Neuron (in vitro differentiated cells): ENCODE data around the gene SGPP2.
"Not testable (repeated sequence)": the region's sequence is repeated elsewhere in the genome, so short reads cannot be mapped to it uniquely, and the experiment has no call there.

Experiments used
- H2AFZ ChIP-seq: one replicate; pipeline ENCODE4 v1.6.1; 2013; ENCODE audit warnings: low read depth, mild to moderate bottlenecking, inconsistent platforms, low read length, moderate library complexity
- H3K27me3 ChIP-seq: one replicate; pipeline ENCODE4 v1.6.1; 2013; ENCODE audit warnings: low read length; ENCODE audit not compliant: insufficient read depth
- H3K36me3 ChIP-seq: one replicate; pipeline ENCODE4 v1.6.1; 2013; ENCODE audit warnings: low read length; ENCODE audit not compliant: insufficient read depth
- H3K4me1 ChIP-seq: one replicate; pipeline ENCODE4 v1.6.1; 2013; ENCODE audit warnings: low read length; ENCODE audit not compliant: insufficient read depth
- H3K4me3 ChIP-seq: 2 replicates; pipeline ENCODE4 v1.5.1; 2013; ENCODE audit warnings: mild to moderate bottlenecking, low read length, moderate library complexity
- H3K9me3 ChIP-seq: one replicate; pipeline ENCODE4 v1.6.1; 2013; ENCODE audit warnings: low read length

SGPP2 gene

GRCh38 chr2:222568865-222569264, 144.5 kb downstream of the SGPP2 start:
- Histone ChIP-seq H3K36me3 (peaks cover 41% of the 10 kb centered on the region), H3K4me3 (no peak overlapping the region), H3K4me1 (peaks cover 4% of the 10 kb centered on the region), H2AFZ (no peak overlapping the region), H3K27me3 (no peaks in the 10 kb centered on the region), H3K9me3 (no peaks in the 10 kb centered on the region)

DNA sequence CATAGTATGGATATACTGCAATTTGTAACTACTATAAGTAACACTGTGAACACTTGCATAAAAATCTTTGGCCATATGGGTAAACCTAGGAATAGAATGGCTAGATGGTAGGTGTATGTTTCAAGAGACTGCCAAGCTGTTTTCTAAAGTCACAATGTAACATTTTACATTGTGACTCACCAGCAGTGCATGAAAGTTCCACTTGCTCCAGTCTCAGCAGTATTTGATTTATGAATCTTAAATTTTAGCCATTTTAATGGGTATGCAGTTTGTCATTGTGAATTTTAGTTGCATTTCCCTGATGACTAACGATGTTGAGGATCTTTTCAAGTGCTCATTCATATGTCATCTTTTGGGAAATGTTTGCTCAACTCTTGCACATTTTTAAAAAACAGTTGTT, 145.5 kb downstream of the SGPP2 start:
- Histone ChIP-seq H3K4me1 (peaks cover 4% of the 10 kb centered on the region), H3K4me3 (no peak overlapping the region), H3K36me3 (peaks cover 41% of the 10 kb centered on the region), H3K9me3 (no peaks in the 10 kb centered on the region), H3K27me3 (no peaks in the 10 kb centered on the region), H2AFZ (no peak overlapping the region)

GRCh38 chr2:222572264-222572721, 147.9 kb downstream of the SGPP2 start:
- H3K27me3 ChIP-seq, result no peaks in the 10 kb centered on the region
- no peak overlapping the region for H3K4me3 ChIP-seq
- H3K36me3 ChIP-seq, result peaks cover 25% of the 10 kb centered on the region
- no peak overlapping the region for H2AFZ ChIP-seq
- peaks cover 4% of the 10 kb centered on the region for H3K4me1 ChIP-seq
- H3K9me3 ChIP-seq, result no peaks in the 10 kb centered on the region

- no peaks in the 10 kb centered on the region for H3K27me3 ChIP-seq
- H3K4me3 ChIP-seq, result no peak overlapping the region
- H3K4me1 ChIP-seq, result peaks cover 4% of the 10 kb centered on the region
- H3K9me3 ChIP-seq, result no peaks in the 10 kb centered on the region
- H2AFZ ChIP-seq, result no peak overlapping the region
- peaks cover 22% of the 10 kb centered on the region for H3K36me3 ChIP-seq
Observed at GRCh38 chr2:222572751-222573174, 148.4 kb downstream of the SGPP2 start.

DNA sequence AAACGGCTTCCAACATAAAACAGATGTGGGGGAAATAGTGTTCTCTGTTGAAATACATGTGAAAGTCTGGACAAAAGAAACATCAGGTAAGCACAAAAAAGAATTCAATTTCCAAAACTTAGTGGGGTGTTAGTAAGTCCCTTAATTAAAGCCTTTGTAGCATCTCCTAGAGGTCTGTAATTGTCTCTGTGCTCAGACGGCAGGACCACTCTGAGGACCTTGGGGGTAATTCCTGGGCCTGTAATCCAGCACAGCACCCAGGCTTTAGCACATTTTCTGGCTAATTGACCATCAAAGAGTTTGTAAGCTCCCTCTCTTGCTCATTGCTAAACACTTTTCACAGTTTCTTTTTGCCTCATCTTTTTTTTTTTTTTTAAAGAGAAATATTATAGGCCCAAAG, 151.3 kb downstream of the SGPP2 start:
- Histone ChIP-seq H3K4me1 (peaks cover 4% of the 10 kb centered on the region), H2AFZ (no peak overlapping the region), H3K27me3 (no peaks in the 10 kb centered on the region), H3K36me3 (peaks cover 9% of the 10 kb centered on the region), H3K4me3 (no peak overlapping the region), H3K9me3 (no peaks in the 10 kb centered on the region)

GRCh38 chr2:222576171-222577081, 152.1 kb downstream of the SGPP2 start:
- no peaks in the 10 kb centered on the region for H3K9me3 ChIP-seq
- no peak overlapping the region for H3K4me3 ChIP-seq
- H3K36me3 ChIP-seq, result peaks cover 5% of the 10 kb centered on the region
- peaks cover 4% of the 10 kb centered on the region for H3K4me1 ChIP-seq
- no peak overlapping the region for H2AFZ ChIP-seq
- no peaks in the 10 kb centered on the region for H3K27me3 ChIP-seq

- H2AFZ ChIP-seq, result no peak overlapping the region
- H3K36me3 ChIP-seq, result peaks cover 4% of the 10 kb centered on the region
- no peak overlapping the region for H3K4me3 ChIP-seq
- H3K27me3 ChIP-seq, result no peaks in the 10 kb centered on the region
- peaks cover 4% of the 10 kb centered on the region for H3K4me1 ChIP-seq
- H3K9me3 ChIP-seq, result no peaks in the 10 kb centered on the region
Observed at GRCh38 chr2:222577341-222577740, 153.0 kb downstream of the SGPP2 start.

DNA sequence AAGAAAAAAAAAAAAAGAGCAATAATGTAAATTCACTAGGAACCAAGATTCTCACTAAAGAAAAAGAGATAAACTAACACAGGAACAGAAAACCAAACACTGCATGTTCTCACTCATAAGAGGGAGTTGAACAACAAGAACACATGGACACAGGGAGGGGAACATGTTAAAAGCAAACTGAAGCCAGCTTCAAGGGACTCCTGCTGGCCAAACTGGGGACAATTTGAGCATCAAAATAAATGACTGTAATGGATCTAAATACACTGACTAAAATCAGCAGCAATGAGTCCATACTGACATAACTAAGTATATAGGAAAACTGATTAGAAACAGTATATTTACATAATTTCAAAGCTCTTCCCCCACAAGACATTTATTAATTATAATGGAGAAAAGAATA, 158.6 kb downstream of the SGPP2 start:
- no peaks in the 10 kb centered on the region for H3K27me3 ChIP-seq
- H3K4me3 ChIP-seq, result no peak overlapping the region
- peaks cover 4% of the 10 kb centered on the region for H3K36me3 ChIP-seq
- H2AFZ ChIP-seq, result no peak overlapping the region
- peaks cover 8% of the 10 kb centered on the region for H3K9me3 ChIP-seq
- H3K4me1 ChIP-seq, result no peaks in the 10 kb centered on the region

GRCh38 chr2:222584589-222584988, 160.2 kb downstream of the SGPP2 start:
- not testable (repeated sequence) for H3K9me3 ChIP-seq, H3K27me3 ChIP-seq, H3K36me3 ChIP-seq, H3K4me3 ChIP-seq, H2AFZ ChIP-seq, H3K4me1 ChIP-seq

- Histone ChIP-seq H3K4me1 (peaks cover 8% of the 10 kb centered on the region), H3K9me3 (no peaks in the 10 kb centered on the region), H2AFZ (no peak overlapping the region), H3K27me3 (no peaks in the 10 kb centered on the region), H3K4me3 (no peak overlapping the region), H3K36me3 (peaks cover 18% of the 10 kb centered on the region)
Observed at GRCh38 chr2:222591661-222592060, 167.3 kb downstream of the SGPP2 start.

DNA sequence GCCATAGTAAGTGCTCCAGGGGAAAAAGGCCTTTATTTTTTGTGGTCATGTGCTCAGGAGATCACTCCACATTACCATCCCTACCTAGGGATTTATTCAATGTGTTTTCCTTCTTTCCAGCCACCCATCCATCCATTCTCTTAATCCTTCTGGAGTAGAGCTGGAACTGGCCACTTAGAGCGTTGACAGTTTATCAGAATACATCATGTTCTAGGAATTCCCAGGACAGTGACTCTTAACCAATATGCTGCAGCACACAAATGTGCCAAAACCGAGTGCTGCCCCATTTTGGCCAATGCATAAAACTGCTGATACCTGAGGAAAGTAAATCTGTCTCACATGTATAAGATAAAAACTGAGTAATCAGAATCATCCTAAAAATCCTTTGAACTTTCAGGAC, 167.8 kb downstream of the SGPP2 start:
- Histone ChIP-seq H3K4me3 (no peak overlapping the region), H3K4me1 (peaks cover 8% of the 10 kb centered on the region), H3K27me3 (no peaks in the 10 kb centered on the region), H3K9me3 (no peaks in the 10 kb centered on the region), H3K36me3 (peaks cover 18% of the 10 kb centered on the region), H2AFZ (no peak overlapping the region)

GRCh38 chr2:222594679-222595078, 170.3 kb downstream of the SGPP2 start:
- no peak overlapping the region for H2AFZ ChIP-seq
- H3K9me3 ChIP-seq, result no peaks in the 10 kb centered on the region
- peaks cover 30% of the 10 kb centered on the region for H3K36me3 ChIP-seq

DNA sequence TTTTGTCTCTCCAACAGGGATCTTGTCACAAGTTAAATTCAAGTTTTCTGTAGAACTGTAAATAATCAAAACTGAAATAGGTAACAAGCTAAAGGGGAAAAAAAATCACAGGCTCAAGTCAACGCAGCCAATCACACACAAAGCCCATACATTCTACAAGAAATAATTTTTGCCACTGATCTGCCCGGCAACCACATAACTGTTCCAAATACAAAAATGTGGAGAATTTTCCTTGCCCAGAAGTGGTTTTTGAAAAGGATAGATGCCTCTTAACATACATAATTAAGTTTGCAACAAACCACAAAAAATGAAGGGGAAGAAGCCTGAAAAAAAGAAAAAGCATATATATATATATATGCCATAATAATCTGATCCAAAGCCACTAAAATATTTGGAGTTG, 171.2 kb downstream of the SGPP2 start:
- no peaks in the 10 kb centered on the region for H3K27me3 ChIP-seq
- no peak overlapping the region for H3K4me3 ChIP-seq
- H3K9me3 ChIP-seq, result no peaks in the 10 kb centered on the region
- H3K4me1 ChIP-seq, result peaks cover 8% of the 10 kb centered on the region
- no peak overlapping the region for H2AFZ ChIP-seq
- H3K36me3 ChIP-seq, result peaks cover 32% of the 10 kb centered on the region

More at GRCh38 chr2:222594679-222595078, 170.3 kb downstream of the SGPP2 start:
- H3K4me1 ChIP-seq, result peaks cover 8% of the 10 kb centered on the region
- H3K4me3 ChIP-seq, result no peak overlapping the region
- H3K27me3 ChIP-seq, result no peaks in the 10 kb centered on the region
